ENCODE data around the gene RASAL2. TPM values are rescaled to one million over a fixed set of nuclear protein-coding genes. Genes with fewer than 3 reads are reported as not detected.

RASAL2 gene
- total and polyA plus RNA-seq, 2 donors (not counting 1 experiment from before 2014, with no cell fraction given) = 0.12 TPM; not detected in 1

DNA sequence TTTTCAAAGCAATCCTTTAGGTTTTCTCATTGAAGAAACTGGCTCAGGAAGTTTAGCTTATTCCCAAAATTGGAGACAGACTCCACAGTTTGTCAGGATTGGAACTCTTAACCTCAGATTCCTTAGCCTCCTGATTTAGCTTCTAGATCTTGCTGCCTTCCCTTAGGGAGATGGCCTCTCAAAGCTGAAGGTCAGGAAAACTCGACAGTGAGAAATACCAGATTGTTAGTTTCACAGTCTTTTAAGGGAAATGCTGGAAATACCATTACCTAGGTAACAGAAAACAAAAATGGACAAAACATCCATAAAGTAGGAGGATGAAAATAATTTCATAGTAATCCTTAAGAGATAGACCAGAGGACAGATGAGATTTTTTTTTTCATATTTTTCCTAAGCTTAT lies 7.8 kb downstream of the RASAL2 start:
- no peaks in the 10 kb centered on the region for H3K4me1 Mint-ChIP-seq
- DNase-seq (no peak), ATAC-seq (ENCODE audit: low read depth) (no peak)
- Histone ChIP-seq H3K4me2 (replicated peaks; ENCODE audit: low read depth, low read length, poor library complexity, severe bottlenecking) (no peak overlapping the region), H3K4me1 (ENCODE audit: control insufficient read depth in 2 of 2, insufficient read depth in 2 of 2, low read length in 2 of 2) (no peaks in the 10 kb centered on the region), H4K20me1 (ENCODE audit: control insufficient read depth, insufficient read depth, low read length, poor library complexity, severe bottlenecking) (no peaks in the 10 kb centered on the region), H2AFZ (ENCODE audit: insufficient read depth, low read depth, low read length, poor library complexity, severe bottlenecking) (no peak overlapping the region), H3K36me3 (replicated peaks in 1 of 2; ENCODE audit: control extremely low read depth in 1 of 2, control insufficient read depth in 1 of 2, extremely low read depth in 1 of 2, insufficient read depth in 2 of 2, low read length in 1 of 2) (no peaks in the 10 kb centered on the region), H3K4me3 (ENCODE audit: control extremely low read depth in 1 of 5, extremely low read depth in 1 of 5, insufficient read depth in 1 of 5, low read depth in 2 of 5, low read length in 4 of 5) (no peak overlapping the region), H3K27ac (ENCODE audit: low read length in 2 of 2) (no peak overlapping the region), H3K9ac (ENCODE audit: low read length) (no peak overlapping the region), H3K79me2 (ENCODE audit: control insufficient read depth, insufficient read depth, low read length) (no peaks in the 10 kb centered on the region), H3K9me3 (ENCODE audit: control extremely low read depth in 1 of 3, control insufficient read depth in 2 of 3, insufficient read depth in 1 of 3, low read length in 2 of 3) (no peaks in the 10 kb centered on the region), H3K27me3 (replicated peaks in 1 of 4; ENCODE audit: control extremely low read depth in 1 of 4, control insufficient read depth in 3 of 4, insufficient read depth in 4 of 4, low read length in 3 of 4) (peaks cover 0 to 7% (median 4%) of the 10 kb centered on the region in 4 experiments)
- H3K27me3 Mint-ChIP-seq = peaks cover 34% of the 10 kb centered on the region
- intact Hi-C loops (cut with micrococcal nuclease) = no loop called here
- no peaks in the 10 kb centered on the region for H3K9me3 Mint-ChIP-seq (ENCODE audit: insufficient read depth)
- CTCF ChIA-PET = no interaction called here
- no CpG with 5 or more reads among the region's 1 CpG for WGBS (ENCODE audit: insufficient coverage)
- no peak for TF ChIP-seq EZH2 (IDR thresholded peaks at IDR 0.05; ENCODE audit: borderline replicate concordance, insufficient read depth, low read depth, low read length, poor library complexity, severe bottlenecking)
- TF ChIP-seq, protein P1, sequence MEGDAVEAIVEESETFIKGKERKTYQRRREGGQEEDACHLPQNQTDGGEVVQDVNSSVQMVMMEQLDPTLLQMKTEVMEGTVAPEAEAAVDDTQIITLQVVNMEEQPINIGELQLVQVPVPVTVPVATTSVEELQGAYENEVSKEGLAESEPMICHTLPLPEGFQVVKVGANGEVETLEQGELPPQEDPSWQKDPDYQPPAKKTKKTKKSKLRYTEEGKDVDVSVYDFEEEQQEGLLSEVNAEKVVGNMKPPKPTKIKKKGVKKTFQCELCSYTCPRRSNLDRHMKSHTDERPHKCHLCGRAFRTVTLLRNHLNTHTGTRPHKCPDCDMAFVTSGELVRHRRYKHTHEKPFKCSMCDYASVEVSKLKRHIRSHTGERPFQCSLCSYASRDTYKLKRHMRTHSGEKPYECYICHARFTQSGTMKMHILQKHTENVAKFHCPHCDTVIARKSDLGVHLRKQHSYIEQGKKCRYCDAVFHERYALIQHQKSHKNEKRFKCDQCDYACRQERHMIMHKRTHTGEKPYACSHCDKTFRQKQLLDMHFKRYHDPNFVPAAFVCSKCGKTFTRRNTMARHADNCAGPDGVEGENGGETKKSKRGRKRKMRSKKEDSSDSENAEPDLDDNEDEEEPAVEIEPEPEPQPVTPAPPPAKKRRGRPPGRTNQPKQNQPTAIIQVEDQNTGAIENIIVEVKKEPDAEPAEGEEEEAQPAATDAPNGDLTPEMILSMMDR (IDR thresholded peaks at IDR 0.05) = no peak
- POLR2A ChIA-PET = no interaction called here
- H3K27ac Mint-ChIP-seq = no peak overlapping the region
- no peak overlapping the region for H3K4me3 Mint-ChIP-seq

DNA sequence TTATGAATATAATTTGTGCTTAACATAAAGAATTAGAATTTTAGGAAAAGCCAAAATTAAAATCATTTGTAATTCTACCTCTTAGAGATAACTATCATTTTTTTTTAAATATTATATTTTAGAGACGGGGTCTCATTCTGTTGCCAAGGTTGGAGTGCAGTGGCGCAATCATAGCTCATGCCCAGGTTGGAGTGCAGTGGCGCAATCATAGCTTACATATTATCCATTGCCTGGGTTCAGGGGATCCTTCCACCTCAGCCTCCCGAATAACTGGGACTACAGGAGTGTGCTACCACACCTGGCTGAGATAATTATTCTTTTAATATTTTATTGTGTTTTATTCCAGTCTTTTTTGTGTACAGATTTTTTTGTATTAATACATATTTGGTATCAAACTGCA lies 8.3 kb downstream of the RASAL2 start:
- Mint-ChIP-seq H3K9me3 (ENCODE audit: insufficient read depth) (no peaks in the 10 kb centered on the region), H3K27me3 (peaks cover 31% of the 10 kb centered on the region), H3K4me3 (no peak overlapping the region), H3K27ac (no peak overlapping the region), H3K4me1 (no peaks in the 10 kb centered on the region)
- 100% methylated on average over 1 of the region's 4 CpGs for WGBS (ENCODE audit: insufficient coverage)
- intact Hi-C loops (cut with micrococcal nuclease) = no loop called here
- Histone ChIP-seq H3K4me1 (ENCODE audit: control insufficient read depth in 2 of 2, insufficient read depth in 2 of 2, low read length in 2 of 2) (no peaks in the 10 kb centered on the region), H2AFZ (ENCODE audit: insufficient read depth, low read depth, low read length, poor library complexity, severe bottlenecking) (no peak overlapping the region), H3K36me3 (replicated peaks in 1 of 2; ENCODE audit: control extremely low read depth in 1 of 2, control insufficient read depth in 1 of 2, extremely low read depth in 1 of 2, insufficient read depth in 2 of 2, low read length in 1 of 2) (no peaks in the 10 kb centered on the region), H3K27me3 (replicated peaks in 1 of 4; ENCODE audit: control extremely low read depth in 1 of 4, control insufficient read depth in 3 of 4, insufficient read depth in 4 of 4, low read length in 3 of 4) (peaks cover 0 to 5% (median 2%) of the 10 kb centered on the region in 4 experiments), H3K9ac (ENCODE audit: low read length) (no peak overlapping the region), H3K4me3 (ENCODE audit: control extremely low read depth in 1 of 5, extremely low read depth in 1 of 5, insufficient read depth in 1 of 5, low read depth in 2 of 5, low read length in 4 of 5) (no peak overlapping the region), H3K4me2 (replicated peaks; ENCODE audit: low read depth, low read length, poor library complexity, severe bottlenecking) (no peak overlapping the region), H3K9me3 (ENCODE audit: control extremely low read depth in 1 of 3, control insufficient read depth in 2 of 3, insufficient read depth in 1 of 3, low read length in 2 of 3) (no peaks in the 10 kb centered on the region), H3K79me2 (ENCODE audit: control insufficient read depth, insufficient read depth, low read length) (no peaks in the 10 kb centered on the region), H3K27ac (ENCODE audit: low read length in 2 of 2) (no peak overlapping the region), H4K20me1 (ENCODE audit: control insufficient read depth, insufficient read depth, low read length, poor library complexity, severe bottlenecking) (no peaks in the 10 kb centered on the region)
- ChIA-PET POLR2A (no interaction called here), CTCF (no interaction called here)
- DNase-seq (no peak), ATAC-seq (ENCODE audit: low read depth) (no peak)
- TF ChIP-seq EZH2 (IDR thresholded peaks at IDR 0.05; ENCODE audit: borderline replicate concordance, insufficient read depth, low read depth, low read length, poor library complexity, severe bottlenecking) = no peak
- TF ChIP-seq, protein P1 (IDR thresholded peaks at IDR 0.05) = no peak
